ENCODE results near the gene RPTOR.

Gene RPTOR

DNA sequence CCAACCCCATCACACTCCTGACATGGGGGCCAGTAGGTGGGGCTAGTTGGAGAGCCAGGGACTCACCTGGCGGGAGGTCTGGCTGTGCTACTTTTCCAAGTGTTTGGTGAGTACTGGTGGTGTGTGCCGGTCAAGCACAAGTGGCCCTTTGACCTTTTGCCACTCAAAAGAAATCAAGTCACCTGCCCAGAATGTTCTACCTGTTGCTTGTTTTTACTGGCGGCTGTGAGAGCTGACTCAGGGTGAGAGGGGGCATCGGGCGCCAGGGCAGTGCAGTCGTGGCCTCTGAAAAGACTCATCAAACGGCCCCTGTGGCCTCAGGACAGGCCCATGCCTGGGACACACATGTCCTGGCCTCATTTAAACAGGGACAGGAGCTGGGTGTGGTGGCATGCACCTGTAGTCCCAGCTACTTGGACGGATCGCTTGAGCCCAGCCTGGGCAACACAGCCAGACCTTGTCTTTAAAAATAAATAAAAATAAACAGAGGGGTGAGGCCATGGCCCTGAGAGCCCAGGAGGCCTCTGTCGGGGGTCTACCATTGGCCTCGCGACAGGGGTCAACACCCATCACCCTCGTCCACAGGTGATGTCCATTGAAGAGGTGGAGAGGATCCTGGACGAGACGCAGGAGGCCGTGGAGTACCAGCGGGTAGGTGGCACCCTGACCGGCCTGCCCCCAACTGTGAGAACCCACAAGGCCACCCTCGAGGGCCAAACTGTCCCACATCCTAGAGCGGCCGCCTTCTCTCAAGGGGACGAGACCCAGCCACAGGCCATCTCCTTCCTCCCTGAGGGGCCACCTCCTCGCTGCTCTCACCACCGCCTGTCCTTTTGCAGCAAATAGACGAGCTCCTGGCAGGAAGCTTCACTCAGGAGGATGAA, 452.0 kb downstream of the RPTOR start:
- DNase-seq: no peak

DNA sequence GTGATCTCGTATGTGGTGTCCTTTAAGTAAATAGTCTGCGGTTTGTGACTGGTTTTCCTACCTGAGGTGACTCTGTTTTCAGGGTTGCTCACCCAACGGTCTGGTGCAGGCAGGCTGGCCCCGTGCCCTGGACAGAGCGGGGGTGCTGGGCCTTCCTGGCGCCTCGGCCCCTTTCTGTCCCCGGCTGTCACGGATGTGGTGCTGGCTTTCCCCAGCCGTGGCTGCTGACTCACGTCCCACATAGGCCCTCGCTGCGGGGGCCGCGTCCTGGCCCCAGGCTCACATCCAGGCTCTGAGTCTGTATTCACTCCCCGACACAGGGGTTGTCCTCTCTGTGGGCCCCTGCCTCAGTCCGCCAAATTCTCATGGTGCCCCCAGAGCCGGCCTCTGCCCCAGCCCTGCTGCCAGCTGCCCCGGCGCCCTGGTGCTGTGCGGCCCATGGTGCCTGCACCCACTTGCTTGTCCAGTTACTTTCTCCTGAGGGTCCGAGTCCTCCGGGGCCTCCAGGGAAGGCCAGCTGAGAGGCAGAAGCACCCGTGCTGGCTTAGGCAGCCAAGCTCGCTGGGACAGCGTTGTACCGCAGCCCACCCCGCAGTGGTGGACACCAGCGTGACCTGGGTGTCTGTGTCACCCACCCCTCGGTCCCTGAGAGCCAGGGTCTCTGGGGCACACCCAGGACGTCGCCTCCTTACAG, 452.9 kb downstream of the RPTOR start:
- DNase-seq: no peak

DNA sequence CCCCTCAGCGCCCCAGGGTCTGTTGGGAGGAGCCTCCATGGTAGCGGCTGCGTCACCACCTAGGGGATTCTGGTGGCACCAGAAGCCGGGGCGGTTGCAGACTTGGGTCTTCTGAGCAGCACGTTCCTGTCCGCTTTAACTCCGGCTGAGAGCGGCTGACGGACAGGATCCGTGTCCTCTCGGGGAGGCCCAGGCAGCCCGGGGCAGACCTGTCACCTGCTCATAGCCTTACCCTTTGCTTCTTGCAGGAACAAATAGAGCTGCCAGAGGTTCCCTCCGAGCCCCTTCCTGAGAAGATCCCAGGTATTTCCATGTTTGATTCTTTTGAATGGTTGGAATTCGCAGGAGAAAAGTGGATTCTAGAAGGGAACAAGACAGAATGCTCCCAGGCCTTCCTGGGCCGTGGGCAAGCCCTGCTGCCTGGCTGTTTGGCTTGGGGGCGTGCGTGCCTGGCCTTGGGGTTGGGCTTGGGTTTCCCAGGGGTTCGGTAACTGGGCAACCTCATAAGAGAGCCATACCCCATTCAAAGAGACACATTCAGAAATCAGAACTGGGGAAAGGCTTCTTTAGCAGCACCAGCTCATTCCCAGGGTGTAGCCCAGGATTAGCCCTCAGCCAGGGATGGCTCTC, 453.6 kb downstream of the RPTOR start:
- no peak for DNase-seq

DNA sequence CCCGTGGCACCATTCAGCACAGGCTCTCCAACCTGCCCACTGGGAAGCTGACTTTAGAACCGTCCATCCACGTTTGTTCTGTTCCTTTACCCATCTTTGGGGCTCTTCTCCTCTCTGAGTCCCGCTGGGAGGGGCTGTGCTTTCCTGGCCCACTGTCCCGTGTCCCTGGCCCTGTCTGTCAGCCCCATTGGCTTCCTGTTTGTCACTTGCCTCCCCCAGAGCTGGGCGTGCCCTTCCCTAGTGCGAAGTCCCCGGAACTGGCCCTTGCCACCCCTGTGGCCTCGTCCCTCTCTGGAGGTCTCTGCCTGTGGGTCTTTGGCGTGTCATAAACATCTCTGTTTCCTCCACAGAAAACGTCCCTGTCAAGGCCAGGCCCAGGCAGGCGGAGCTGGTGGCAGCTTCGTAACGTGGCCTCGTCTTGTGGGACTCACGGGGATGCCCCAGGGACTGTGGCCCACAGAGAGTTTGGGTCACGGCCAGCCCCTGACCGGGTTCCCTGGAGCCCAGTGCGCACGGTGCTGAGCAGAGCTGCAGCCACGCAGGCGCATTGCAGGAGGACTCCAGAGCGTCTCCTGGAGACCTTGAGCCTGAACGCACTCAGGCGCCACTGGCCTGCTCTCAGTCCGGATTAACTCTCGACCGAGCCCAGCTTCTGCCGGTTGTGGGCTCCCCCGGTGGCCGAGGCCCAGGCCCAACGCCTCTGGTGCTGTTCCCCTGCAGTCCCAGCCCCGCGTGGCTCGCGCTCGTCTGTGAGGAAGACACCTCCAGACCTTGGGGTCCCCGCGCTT, 454.3 kb downstream of the RPTOR start:
- DNase-seq: no peak

DNA sequence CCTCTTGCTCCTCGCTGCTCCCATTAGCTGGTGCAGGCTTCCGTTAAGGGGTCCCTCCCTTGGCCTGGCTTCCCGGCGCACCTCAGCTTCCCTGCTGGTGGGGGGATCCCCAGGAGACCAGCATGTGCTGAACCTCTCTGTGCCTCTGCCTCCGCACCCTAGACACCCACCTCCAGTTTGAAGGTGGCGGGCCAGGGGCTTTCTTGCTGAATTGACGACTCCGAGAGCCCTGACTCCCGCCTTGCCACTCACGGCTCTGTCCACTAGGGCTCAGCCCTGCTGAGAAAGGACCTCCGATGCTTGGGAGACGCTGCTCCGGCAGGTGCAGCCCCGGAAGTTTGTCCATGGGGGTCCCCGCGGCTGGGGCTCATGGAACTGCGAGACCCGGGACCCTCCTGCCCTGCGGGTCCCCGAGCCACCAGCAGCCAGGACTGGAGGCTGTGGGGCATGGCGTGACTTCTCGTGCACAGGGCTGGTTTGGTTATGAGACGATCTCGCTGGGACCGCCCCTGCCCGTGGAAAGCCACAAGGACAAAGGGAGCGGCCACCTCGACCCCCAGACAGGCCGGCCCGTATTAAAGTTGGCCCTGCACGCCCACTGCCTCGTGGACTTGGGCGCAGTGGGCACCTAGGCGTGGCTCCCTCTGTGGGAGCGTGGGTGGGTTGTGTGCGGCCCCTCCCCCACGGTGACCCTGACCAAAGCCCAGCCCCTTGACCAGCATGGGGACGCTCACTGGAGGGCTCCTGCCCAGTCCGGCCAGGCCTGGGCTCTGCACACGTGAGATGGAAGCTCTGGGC, 455.1 kb downstream of the RPTOR start:
- no peak for DNase-seq

DNA sequence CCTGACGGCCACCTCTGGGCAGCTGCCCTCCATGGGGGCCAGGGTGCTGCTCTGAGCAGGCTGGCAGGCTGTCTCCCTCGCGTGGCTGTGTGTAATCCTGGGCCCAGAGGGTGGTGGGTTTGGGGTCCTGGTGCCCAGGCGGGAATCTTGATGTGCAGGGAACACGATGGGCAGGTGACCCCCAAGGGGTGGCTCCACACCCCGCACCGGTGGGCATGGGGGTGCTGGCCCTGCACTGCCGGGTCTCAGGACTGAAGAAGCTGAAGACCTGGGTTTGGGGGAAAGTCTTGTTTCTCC, 455.6 kb downstream of the RPTOR start:
- DNase-seq: no peak

DNA sequence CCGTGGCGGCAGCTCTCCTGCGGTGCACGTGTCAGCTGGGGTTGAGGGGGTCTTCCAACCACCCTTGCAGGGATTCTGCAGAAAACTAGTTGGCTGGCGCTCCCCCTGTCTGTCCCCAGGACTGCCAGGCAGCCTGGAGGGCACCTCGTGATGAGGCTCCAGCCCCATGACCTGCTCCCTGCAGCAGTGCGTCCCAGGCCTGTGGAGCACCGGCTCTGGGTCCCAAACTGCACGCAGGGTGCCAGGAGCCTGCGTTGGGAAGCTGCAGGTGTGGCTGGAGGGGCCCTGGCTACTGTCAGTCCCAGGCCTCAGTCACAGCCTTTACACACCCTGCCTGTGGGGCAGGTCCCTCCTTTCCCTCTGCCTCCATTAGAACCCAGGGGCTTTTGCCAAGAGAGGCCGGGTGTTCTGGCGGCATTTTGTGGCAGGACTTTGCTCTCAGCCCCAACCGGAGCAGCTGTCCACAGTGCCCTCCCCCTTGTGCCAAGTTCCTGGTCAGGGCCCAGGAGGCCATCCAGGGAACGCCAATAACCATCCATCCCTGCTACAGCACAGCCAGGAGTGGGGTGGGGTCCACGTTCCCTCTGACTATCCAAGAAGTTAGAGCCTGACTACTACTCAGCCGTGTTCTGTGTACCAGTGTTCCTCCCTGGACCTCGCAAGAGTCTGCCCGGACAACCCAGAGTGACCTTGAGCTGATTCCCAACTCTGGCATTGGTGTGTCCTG, 456.2 kb downstream of the RPTOR start:
- DNase-seq: no peak

DNA sequence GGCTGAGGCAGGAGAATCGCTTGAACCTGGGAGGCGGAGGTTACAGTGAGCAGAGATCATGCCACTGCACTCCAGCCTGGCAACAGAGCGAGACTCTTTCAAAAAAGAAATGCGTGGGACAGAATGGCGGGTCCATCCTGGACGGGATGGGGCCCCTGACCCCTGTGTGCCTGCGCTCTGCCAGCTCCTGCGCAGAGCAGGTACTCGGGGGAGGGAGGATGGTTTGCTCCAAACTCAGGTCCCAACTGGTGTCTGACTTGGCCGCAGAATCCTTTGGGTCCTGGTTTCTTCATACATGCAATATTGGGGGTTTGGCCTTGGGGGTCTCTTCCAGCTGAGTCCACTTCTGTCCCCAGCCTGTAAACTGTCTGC, 457.4 kb downstream of the RPTOR start:
- no peak for DNase-seq

DNA sequence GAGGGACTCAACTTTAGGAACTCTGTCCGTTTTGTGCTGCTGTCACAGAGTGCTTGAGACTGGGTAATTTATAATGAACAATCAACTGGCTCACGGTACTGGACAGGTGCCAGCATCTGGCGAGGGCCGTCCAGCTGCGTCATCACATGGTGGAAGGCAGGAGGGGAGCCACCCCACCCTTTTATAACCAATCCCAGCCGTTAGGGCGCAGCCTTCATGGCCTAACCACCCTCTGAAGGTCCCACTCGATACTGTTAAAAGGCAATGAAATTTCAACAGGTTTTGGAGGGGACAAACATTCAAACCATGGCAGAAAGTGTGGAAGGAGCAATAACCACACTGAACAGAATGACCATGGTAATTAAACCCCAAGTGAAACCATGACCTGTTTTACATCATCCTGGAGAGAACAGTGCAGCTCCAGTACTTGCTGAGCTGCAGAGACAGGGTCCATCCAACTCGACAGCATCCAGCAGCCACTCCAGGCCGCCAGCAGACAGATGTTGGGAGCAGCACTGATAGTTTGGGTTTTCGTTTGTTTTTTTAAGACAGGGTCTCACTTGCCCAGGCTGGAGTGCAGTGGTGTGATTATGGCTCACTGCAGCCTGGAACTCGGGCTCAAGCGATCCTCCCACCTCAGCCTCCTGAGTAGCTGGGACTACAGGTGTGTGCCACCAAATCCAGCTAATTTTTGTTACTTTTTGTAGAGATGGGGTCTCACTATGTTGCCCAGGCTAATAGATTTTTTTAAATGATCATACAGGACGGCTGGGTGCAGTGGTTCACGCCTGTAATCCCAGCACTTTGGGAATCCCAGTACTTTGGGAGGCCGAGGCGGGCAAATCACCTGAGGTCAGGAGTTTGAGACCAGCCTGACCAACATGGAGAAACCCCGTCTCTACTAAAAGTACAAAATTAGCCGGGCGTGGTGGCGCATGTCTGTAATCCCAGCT, 458.0 kb downstream of the RPTOR start:
- no peak for DNase-seq

DNA sequence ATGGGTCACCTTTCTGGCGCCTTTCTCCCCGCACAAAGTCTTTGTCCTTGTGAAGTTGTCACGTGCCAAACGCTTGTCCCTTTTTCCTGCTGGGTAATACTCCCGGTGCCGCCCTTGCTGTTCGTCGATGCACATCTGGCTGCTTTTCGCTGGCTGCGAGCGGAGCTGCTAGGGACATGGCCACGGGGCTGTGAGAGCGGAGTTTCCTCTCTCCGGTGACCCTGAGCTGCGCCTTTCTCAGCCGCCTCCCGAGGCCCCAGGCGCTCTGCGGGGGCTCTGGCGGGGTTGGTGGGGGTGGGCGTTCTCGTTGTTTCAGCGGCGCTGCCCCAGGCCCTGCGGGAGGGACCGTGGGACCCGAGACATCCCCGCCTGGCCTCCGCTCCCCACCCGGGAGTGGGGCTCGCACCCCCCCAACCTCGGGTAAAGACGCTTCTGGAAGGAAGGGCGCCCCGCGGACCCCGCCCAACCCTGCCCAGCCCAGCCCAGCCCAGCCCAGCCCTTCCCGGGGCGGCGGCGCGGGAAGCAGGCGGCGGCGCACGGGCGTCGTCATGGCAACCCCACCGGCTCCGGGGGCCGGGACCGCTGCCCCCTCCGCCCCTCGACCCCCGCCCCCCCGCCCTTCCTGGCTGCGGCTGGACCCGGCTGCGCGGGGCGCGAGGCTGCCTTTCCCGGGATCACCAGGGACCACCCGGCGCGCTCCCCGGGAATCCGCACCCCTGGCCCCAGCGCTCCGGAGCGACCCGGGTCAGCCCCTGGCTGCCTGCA, 459.3 kb downstream of the RPTOR start:
- DNase-seq: no peak

DNA sequence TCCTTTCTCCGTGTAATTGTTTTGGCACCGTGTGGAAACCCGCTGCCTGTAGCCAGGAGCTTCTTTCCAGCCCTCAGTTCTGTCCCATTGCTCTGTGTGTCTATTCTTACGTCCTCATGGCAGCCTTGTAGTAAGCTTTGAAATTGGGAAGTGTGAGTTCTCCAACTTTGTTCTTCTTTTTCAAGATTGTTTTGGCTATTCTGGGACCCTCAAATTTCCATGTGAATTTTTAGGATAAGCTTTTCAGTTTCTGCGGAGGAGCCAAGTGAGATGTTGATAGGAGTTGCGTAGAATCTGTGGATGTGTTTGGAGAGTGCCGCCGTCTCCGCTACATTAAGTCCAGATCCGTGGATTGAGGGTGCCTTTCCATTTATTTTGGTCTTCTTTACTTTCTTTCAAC, 462.3 kb downstream of the RPTOR start:
- DNase-seq: no peak

DNA sequence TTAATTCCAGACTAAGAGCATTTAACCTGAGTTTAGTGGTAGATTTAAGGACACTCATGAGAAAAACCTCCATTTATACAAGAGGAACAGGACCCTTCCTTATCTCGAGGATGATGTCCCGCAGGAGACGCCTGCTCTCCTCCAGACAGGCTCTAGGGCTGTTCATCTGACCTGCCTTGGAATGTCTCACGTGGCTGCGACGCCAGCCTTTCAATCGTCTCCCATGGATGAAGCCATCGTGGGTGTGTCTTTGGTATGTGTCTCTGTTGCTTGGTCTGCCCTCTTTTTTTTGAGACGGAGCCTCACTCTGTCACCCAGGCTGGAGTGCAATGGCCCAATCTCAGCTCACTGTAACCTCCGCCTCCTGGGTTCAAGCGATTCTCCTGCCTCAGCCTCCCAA, 463.5 kb downstream of the RPTOR start:
- no peak for DNase-seq

DNA sequence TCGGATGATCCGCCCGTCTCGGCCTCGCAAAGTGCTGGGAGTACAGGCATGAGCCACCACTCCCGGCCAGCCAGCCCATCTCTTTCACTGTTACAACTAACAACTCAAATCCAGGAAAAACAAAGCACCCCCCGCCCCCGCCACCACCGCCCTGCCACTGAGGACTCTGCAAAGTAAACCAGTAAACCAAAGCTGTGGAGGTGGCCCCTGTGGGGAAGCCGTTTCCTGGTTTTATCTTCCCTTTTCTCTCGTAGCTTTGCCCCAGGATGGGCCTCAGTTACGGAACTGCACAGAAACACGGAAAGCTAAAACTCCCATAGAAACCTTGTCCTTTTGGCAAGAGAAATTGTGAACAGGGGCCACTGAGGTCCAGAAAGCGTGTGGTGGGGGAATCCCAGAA, 464.5 kb downstream of the RPTOR start:
- no peak for DNase-seq

DNA sequence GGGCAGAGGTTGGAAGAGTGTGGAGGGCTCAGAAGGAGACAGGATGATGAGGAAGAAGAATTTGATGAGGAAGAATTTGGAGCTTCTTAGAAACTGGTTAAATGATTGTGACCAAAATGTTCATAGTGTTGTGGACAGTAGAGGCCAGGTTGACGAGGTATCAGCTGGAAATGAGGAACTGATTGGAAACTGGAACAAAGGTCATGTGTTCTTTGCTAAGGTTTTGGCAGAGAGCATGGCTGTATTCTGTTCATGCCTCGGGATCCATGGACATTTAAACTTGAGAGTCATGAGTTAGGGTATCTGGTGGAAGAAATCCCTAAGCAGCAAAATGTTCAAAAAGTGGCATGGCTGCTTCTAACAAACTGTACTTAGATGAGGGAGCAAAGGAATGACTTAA, 466.3 kb downstream of the RPTOR start:
- no peak for DNase-seq

DNA sequence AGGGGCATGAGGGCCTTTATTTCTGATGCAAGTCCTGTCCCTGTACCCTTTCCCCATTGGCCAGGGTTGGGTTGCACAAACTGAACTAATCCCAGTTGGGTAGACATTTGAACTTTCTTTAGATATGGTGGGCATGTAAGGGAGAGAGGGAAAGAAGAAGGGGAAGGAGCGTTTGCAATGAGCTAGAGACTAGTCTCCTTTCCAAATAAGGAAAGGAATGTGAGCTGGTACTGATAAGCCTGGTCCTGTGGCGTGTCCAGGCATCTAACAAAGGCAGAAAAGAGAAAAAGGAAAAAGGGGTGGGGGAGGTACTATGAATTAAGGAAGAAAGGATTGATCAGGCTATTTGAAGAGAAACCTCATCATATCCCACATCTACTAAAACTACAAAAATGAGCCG, 467.3 kb downstream of the RPTOR start:
- no peak for DNase-seq

DNA sequence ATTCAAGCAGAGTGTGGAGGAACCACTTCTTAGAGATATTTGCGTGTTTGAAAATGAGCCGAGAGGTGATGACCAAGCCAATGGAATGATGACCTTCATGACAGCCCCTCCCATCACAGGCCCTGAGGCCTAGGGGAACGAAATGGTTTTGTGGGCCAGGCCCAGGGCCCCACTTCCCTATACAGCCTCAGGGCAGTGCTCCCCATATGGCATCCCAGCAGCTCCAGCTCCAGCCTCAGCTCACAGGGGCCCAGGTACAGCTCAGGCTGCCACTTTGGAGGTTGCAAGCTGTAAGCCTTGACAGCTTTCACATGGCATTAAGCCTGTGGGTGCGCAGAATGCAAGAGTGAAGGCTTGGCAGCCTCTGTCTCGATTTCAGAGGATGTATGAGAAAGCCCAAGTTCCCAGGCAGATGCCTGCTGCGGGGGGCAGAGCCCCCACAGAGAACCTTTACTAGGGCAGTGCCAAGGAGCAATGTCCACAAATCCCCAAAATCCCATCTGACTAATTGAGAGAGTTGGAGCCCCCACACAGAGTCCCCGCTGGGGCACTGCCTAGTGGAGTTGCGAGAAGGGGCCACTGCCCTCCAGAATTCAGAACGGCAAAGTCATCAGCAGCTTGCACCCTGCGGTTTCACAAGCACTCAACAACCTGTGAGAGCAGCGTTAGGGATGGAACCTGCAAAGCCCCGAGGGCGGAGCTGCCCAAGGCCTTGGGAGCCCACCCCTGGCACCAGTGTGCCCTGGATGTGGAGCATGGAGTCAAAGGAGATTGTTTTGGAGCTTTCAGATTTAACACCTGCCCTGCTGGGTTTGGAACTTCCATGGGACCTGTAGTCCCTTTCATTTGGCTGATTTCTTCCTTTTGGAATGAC, 468.2 kb downstream of the RPTOR start:
- no peak for DNase-seq

DNA sequence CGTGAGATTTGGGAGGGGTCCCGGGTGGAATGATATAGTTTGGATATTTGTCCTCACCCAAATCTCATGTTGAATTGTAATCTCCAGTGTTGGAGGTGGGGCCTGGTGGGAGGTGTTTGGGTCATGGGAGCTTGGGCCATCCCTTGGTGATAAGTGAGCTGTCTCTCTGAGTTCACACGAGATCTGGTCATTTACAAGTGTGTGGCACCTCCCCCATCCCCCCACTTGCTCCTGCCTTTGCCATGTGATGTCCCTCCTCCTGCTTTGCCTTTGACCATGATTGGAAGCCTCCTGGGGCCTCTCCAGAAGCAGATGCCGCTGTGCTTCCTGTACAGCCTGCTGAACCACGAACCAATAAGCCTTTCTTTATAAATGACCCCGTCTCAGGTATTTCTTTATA, 469.0 kb downstream of the RPTOR start:
- DNase-seq: no peak

DNA sequence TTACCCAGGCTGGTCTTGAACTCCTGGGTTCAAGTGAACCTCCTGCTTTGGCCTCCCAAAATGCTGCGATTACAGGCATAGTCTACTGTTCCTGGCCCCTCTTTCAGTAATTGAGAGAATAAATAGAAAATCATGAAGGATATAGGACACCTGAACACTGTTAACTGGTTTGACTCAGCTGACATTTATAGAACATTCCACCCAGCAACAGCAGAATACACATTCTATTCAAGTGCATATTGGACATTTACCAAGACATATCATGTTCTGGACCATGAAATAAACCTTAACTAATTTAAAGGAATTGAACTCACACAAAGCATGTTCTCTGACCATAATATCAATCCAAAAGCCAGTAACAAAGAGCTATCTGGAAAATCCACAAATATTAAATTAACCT, 470.5 kb downstream of the RPTOR start:
- no peak for DNase-seq

Measured in CD4-positive, alpha-beta T cell treated with Interleukin-4 for 4 hours (primary cell).